ENCODE data around the gene TMPRSS7.

GRCh38 chr3:111998636-111999483, 35.7 kb upstream of the TMPRSS7 start, which contains the start of gene TAGLN3:
- TF ChIP-seq POLR2AphosphoS5 (IDR thresholded peaks at IDR 0.05; ENCODE audit: borderline replicate concordance, low read depth, low read length) (no peak), EZH2 (IDR thresholded peaks at IDR 0.05) (no peak)
